IPS-18a (cell line): ENCODE results near the gene CAPN8.

Source experiments
- H3K27ac ChIP-seq: one replicate; pipeline ENCODE4 v1.5.1; 2013; ENCODE audit warnings: low read length
- H3K27me3 ChIP-seq: one replicate; pipeline ENCODE4 v1.6.1; 2013; ENCODE audit warnings: mild to moderate bottlenecking, low read length; ENCODE audit not compliant: control insufficient read depth, insufficient read depth
- H3K36me3 ChIP-seq: one replicate; pipeline ENCODE4 v1.6.1; 2013; ENCODE audit warnings: low read depth, low read length; ENCODE audit not compliant: control insufficient read depth
- H3K4me1 ChIP-seq: one replicate; pipeline ENCODE4 v1.6.1; 2013; ENCODE audit warnings: low read depth, low read length; ENCODE audit not compliant: control insufficient read depth
- H3K4me3 ChIP-seq: one replicate; pipeline ENCODE4 v1.5.1; 2013; ENCODE audit warnings: low read length
- H3K9ac ChIP-seq: one replicate; pipeline ENCODE4 v1.6.1; 2013; ENCODE audit warnings: mild to moderate bottlenecking, low read length, moderate library complexity
- H3K9me3 ChIP-seq: one replicate; pipeline ENCODE4 v1.6.1; 2013; ENCODE audit warnings: low read depth, low read length; ENCODE audit not compliant: control insufficient read depth

The CAPN8 gene

GRCh38 chr1:223695014-223695548 is 29.6 kb upstream of the CAPN8 start:
- Histone ChIP-seq H3K27me3 (no peaks in the 10 kb centered on the region), H3K4me1 (no peaks in the 10 kb centered on the region), H3K9me3 (no peaks in the 10 kb centered on the region), H3K4me3 (no peak overlapping the region), H3K36me3 (no peaks in the 10 kb centered on the region), H3K9ac (no peak overlapping the region), H3K27ac (no peak overlapping the region)

GRCh38 chr1:223691121-223691520 is 25.6 kb upstream of the CAPN8 start:
- H3K27me3 ChIP-seq = no peaks in the 10 kb centered on the region
- no peaks in the 10 kb centered on the region for H3K36me3 ChIP-seq
- no peaks in the 10 kb centered on the region for H3K4me1 ChIP-seq
- H3K9me3 ChIP-seq = no peaks in the 10 kb centered on the region
- H3K4me3 ChIP-seq = no peak overlapping the region
- no peak overlapping the region for H3K27ac ChIP-seq
- H3K9ac ChIP-seq = no peak overlapping the region

GRCh38 chr1:223684488-223684792 is 18.9 kb upstream of the CAPN8 start:
- H3K27me3 ChIP-seq = no peaks in the 10 kb centered on the region
- H3K4me3 ChIP-seq = no peak overlapping the region

GRCh38 chr1:223683586-223684487 is 18.3 kb upstream of the CAPN8 start:
- Histone ChIP-seq H3K4me1 (no peaks in the 10 kb centered on the region), H3K9me3 (no peaks in the 10 kb centered on the region), H3K27me3 (no peaks in the 10 kb centered on the region)

More at GRCh38 chr1:223684488-223684792, 18.9 kb upstream of the CAPN8 start:
- Histone ChIP-seq H3K9me3 (no peaks in the 10 kb centered on the region), H3K9ac (no peak overlapping the region), H3K36me3 (no peaks in the 10 kb centered on the region), H3K4me1 (no peaks in the 10 kb centered on the region), H3K27ac (no peak overlapping the region)

GRCh38 chr1:223682502-223682901 is 17.0 kb upstream of the CAPN8 start:
- no peaks in the 10 kb centered on the region for H3K27me3 ChIP-seq
- no peaks in the 10 kb centered on the region for H3K36me3 ChIP-seq
- no peak overlapping the region for H3K27ac ChIP-seq
- H3K9me3 ChIP-seq = no peaks in the 10 kb centered on the region
- no peaks in the 10 kb centered on the region for H3K4me1 ChIP-seq
- no peak overlapping the region for H3K9ac ChIP-seq
- H3K4me3 ChIP-seq = no peak overlapping the region

More at GRCh38 chr1:223683586-223684487, 18.3 kb upstream of the CAPN8 start:
- H3K9ac ChIP-seq = no peak overlapping the region
- no peak overlapping the region for H3K27ac ChIP-seq
- no peaks in the 10 kb centered on the region for H3K36me3 ChIP-seq
- H3K4me3 ChIP-seq = no peak overlapping the region

- Histone ChIP-seq H3K9ac (no peak overlapping the region), H3K4me3 (no peak overlapping the region), H3K27me3 (no peaks in the 10 kb centered on the region), H3K9me3 (no peaks in the 10 kb centered on the region), H3K4me1 (no peaks in the 10 kb centered on the region), H3K27ac (no peak overlapping the region), H3K36me3 (no peaks in the 10 kb centered on the region)
Observed at GRCh38 chr1:223680188-223680587, 14.7 kb upstream of the CAPN8 start.

GRCh38 chr1:223678841-223679240 is 13.3 kb upstream of the CAPN8 start:
- Histone ChIP-seq H3K36me3 (no peaks in the 10 kb centered on the region), H3K9ac (no peak overlapping the region), H3K4me3 (no peak overlapping the region), H3K27me3 (no peaks in the 10 kb centered on the region), H3K27ac (no peak overlapping the region), H3K4me1 (no peaks in the 10 kb centered on the region), H3K9me3 (peaks cover 6% of the 10 kb centered on the region)

- Histone ChIP-seq H3K27ac (no peak overlapping the region), H3K4me1 (no peaks in the 10 kb centered on the region), H3K9ac (no peak overlapping the region), H3K9me3 (peaks cover 11% of the 10 kb centered on the region), H3K4me3 (no peak overlapping the region), H3K36me3 (no peaks in the 10 kb centered on the region), H3K27me3 (no peaks in the 10 kb centered on the region)
Observed at GRCh38 chr1:223674119-223674890, 8.8 kb upstream of the CAPN8 start.

- Histone ChIP-seq H3K36me3 (no peaks in the 10 kb centered on the region), H3K9me3 (peaks cover 11% of the 10 kb centered on the region), H3K27ac (no peak overlapping the region), H3K4me3 (no peak overlapping the region), H3K4me1 (no peaks in the 10 kb centered on the region), H3K27me3 (no peaks in the 10 kb centered on the region), H3K9ac (no peak overlapping the region)
Observed at GRCh38 chr1:223670458-223671159, 5.1 kb upstream of the CAPN8 start.

- no peaks in the 10 kb centered on the region for H3K4me1 ChIP-seq
- H3K9ac ChIP-seq = no peak overlapping the region
- no peak overlapping the region for H3K27ac ChIP-seq
- H3K4me3 ChIP-seq = no peak overlapping the region
- peaks cover 8% of the 10 kb centered on the region for H3K9me3 ChIP-seq
- H3K36me3 ChIP-seq = no peaks in the 10 kb centered on the region
- H3K27me3 ChIP-seq = no peaks in the 10 kb centered on the region
Observed at GRCh38 chr1:223669003-223669795, 3.7 kb upstream of the CAPN8 start.
